ENCODE results near the gene CBX5. TPM values are rescaled to one million over a fixed set of nuclear protein-coding genes. Genes with fewer than 3 reads are reported as not detected.
A peak's percentile ranks its signal among the peaks of the same experiment; 100 is the strongest.

CBX5 gene
- total RNA-seq, 1 donor from 2014 or later: 36.4 TPM

DNA sequence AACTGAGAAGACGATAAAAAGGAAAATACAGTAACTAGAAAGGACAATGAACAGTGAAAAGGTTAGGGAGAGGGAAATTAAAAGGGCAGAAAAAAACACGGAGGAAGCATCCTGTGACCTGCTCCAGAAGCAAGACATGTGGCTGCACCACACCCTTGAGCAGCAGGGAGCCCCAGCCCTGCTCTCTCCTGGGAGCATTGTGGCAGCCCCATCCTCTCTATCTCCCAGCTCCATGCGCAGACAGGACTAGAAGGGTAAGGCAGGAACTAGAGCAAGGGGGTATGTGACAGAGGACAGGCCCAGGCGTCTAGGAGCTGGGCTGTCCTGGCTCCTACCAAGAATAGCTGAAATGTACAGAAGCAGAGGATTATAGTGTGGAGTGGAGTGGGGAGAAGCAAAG, 52.5 kb downstream of the CBX5 start:
- no peak for DNase-seq (ENCODE audit: low read depth, low spot score)

DNA sequence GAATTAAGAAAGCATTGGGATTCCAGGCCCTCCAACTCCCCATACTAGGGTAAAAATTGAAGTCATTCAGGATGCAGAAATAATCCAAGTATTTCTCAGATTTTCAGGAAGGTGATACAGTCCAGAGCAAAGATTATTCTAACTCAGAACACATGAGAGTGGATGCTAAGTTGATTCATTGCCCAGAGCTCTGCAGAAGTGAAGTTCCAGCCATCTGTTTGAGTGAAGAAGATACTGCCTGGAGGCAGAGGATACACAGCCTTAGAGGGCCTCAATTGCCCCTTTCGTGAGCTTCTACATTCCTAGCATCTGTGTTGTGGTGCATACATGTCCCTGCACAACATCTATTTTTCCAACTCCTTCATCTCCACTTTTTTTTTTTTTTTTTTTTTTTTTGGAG, 54.3 kb downstream of the CBX5 start:
- no peak for DNase-seq (ENCODE audit: low read depth, low spot score)

DNA sequence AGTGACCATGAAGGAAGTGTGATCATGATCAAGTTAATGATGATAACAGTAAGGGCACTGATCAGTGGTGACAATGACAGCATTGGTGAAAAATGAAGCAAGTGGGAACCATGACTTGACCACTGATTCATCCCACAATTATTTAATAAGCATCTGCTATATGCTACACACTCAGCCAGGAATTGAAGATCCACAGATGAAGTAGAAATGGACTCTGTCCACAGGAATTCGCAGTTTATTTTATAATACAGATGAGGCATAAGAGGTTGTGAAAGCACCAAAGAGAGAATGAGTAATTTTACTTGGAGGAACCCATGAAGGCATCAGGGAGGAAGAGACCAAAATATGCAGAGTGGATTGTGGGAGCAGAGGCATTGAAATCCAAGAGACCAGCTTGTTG, 57.3 kb downstream of the CBX5 start:
- DNase-seq (ENCODE audit: low read depth, low spot score): no peak

DNA sequence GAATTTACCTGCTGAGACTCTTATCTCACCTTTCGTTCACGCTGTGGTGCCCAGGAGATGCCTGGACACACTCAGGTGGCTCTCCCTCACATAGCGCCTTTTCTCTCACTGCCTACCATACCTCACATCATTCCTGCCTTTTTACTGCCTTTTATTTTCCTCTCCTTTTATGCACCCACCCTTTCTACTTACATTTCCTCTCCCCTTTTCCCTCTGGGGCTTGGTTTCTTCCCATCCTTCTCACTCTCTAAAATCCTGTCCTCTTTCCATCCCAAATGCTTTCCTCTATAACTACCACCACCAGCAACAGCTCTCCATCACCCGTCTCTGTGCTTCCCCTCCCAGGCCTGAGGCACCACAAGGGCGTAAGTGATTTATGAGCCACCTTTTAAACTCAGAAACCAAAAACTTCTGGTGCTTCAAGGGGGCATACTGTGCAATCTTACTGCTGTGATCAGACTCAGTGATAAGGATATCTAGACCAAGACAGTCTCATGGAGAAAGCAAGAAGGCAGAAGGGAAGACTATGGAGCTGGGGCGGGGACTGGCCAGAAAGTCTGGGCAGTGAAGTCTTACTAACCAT, 58.4 kb downstream of the CBX5 start:
- DNase-seq (ENCODE audit: low read depth, low spot score): no peak

DNA sequence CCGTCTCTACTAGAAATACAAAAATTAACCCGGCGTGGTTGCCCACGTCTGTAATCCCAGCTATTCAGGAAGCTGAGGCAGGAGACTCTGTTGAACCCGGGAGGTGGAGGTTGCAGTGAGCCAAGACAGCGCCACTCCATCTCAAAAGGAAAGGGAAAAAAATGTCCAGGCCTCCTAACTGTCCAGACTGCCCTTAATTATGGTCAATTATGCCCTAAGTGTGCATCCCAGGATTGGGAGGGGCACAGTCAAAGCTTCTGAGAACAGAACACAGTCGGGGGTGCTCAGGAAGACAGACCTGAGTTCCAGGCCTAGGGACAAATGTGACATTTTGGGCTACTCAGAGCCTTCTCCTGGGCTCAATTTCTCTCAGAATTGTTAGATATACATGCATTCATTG, 59.4 kb downstream of the CBX5 start:
- no peak for DNase-seq (ENCODE audit: low read depth, low spot score)

DNA sequence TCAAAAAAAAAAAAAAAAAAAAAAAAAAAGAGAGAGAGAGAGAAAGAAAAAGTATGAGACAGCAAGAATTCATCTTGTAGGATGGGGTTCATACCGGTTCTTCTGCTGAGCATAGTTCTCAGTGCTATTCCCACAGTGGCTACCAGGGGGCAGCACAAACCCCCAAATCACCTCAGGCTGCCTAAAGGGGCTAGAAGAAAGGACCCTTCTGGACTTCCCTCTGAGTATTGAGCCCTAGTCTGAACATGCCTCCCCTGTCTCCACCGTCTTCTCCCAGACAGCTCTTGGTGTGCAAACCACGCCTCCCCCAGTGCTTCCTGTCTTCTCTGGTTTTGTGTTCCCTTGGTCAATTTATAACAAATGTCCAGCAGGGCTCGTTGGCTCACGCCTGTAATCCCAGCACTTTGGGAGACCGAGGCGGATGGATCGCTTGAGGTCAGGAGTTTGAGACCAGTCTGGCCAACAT, 59.8 kb downstream of the CBX5 start:
- DNase-seq (ENCODE audit: low read depth, low spot score): no peak

DNA sequence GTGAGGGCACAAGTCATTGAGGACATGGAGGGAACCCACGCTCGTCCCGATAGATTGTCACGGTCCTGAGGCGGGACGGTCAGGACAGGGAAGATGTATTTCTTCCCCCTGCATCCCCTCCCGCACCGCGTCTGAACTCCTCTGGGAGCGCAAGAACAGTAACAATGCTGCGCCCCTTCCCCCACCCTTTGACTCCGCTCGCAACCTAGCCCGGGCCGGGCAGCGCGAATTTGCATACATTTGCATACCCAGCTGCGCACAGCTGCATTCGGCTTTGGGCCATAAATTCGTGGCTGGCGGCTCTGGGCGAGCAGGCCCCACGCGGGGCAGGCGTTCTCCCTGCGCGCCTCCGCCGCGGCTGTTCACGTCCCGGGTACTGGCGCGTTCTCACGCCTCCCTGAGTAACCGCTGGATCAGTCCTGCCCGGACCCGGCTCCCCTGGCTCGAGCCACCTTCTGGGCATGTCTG, 62.1 kb downstream of the CBX5 start:
- no peak for DNase-seq (ENCODE audit: low read depth, low spot score)

DNA sequence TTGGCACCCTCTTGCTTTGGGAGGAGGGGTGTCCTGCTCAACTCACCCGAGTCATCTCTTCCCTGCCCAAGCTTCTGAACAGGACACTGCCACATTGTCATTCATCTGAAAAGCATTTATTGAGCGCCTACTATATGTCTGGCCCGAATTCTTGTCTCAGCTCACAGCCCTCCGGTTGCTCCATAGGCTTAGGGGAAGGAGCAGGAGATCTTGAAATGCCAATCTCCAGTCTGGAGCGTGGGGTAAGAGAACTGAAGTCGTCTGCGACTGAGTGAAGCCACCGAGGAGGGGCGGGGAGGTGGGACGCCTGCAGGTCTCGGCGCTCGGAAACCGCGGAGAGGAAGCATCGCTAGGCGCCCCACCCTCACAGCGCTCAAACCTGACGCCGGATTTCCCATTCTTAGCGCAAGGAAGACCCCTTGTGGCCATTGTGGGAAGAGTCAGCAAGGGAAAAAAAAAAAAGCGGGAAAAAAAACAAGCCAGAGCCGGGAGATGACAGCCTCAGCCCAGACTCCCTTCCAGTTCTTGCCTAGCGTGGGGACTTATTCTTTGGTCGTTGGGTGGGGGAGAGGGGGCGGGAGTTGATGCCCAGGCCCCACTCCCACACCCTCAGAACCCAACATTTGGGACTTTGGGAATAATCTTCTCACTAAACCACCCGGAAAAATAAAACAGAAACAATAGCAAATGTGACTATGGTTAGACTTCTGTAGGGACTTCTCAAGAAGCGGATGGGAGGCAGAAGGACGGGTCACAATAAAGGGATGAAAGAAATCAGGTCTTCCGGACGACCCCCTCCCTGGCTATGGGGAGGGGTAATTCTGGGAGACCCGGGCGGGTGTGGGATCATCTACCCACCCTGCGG, 62.9 kb downstream of the CBX5 start:
- DNase-seq (ENCODE audit: low read depth, low spot score): no peak

DNA sequence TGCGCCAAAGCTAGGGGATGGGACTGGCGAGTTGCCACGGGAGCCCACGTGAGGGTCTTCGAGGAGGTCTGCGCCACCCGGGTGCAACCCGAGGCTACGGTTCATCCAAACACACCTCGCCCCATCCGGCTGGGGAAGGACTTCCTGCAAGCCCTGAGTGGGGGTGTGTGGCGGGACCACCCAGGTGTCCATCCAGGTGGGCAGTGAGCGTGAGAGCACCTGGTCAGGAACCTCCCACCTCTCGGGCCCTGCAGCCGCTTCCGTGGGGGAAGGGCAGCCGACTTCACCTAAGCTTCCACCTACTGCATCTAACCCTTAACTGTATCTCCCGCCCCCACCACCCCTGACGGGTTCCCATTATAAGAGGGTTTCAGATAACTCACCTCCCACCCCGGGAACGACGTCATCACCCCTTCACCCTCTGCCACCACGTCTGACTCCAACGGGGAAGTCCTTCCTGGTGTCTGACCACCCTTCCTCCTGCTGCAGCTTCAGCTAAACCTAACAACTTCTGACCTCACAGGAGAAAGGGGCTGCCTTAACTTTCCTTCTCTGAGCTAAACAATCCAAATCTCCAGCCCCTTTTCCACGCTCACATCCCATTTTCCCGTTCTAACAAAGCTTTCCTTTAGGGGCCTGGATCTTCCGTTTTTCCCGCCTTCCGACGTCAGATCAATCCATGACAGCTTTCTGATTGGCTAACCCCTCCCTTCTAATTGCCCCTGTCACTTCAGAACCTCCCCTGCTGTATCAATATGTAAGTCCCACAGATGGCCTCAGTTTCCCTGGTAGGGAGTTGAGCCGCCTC, 63.7 kb downstream of the CBX5 start:
- DNase-seq (ENCODE audit: low read depth, low spot score): no peak

DNA sequence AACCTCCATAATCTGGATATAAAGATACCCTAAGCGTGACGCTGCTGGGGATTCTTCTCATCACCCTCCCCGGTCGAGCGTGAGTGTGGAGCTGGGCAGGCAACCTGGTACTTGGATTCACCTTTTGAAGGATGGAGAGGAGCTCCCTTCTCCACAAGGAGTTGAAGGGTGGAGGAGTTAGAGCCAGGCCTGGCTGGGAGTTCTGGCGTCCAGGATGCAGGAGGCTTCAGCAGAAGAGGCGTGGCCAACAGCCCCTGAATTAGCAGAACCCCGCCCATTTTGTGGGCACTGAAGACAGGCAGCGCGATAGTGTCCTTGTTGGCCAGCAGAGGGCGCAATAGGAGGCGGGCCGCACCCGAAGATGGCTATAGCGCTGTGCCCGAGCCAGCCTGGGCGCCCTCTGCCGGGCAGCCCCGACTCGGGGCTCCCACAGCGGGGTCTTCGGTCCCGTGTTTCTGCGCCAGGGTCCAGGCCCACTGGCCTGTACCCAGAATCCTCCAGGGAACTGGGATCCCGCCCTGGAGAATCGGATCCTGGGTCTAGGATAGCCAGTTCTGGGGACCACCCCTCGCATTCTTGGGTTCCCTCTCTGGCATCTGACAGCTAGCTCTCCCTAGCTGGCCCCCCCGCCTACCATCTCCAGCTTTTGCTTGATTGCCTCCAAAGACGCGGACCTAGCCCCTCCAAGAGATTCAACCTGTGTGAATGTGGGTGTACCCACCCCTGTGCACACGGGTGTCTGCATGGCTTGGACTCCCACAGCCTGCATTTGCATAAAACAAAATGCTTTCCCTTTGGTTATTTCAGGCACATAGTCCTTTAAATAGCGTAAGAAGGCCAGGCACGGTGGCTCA, 65.1 kb downstream of the CBX5 start:
- peak; percentile 57 for DNase-seq (ENCODE audit: low read depth, low spot score)

DNA sequence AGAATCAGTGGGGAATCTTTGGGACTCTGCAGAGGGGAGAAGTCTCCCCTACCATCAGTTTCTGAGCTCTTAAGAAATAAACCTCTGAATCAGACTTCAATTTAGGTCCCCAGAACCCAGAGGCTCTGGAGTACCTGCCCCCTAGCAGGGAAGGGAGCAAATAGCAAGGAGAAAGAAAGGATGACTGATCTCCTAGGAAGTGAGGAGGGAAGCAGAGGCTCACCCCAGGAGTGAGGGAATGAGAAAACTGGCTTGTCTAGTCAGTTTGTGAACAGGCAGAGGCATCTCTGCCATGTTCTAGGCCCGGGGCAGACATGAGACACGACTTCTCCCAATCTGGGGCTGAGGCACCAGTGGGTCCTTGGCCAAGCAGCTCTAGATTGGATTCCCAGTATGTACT, 66.8 kb downstream of the CBX5 start:
- no peak for DNase-seq (ENCODE audit: low read depth, low spot score)

DNA sequence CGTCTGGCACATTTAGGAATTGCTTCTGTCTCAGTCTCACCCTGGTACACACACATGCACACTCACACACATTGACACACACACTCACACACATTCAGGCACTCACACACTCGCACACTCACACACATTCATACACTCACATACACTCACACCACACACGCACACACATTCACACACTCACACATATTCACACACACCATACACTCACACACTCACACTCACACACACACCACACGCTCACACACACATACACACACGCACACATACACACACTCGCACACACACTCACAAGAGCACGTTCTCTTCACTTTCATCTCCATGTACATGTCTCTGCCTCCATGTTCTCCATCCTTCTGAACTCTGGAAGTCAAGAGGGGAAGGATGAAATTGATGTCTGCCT, 68.0 kb downstream of the CBX5 start:
- no peak for DNase-seq (ENCODE audit: low read depth, low spot score)

DNA sequence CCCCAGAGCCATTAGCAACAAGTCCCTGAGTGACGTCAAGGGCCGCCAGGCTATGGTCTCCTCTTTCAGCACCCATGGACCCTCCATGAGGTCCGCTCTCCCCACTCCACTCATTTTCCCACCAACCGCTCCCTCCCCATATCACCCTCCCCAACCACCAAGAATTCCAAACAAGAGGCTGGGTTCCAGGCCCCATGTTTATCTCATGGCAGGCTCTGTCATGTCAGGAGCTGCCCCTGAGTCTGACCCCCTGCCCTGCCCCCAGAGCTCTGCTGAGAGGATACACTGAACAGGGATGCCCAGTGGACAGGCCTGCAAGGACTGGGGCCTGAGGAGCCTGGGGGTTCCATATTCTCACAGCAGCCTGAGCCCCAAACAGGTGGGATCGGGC, 69.5 kb downstream of the CBX5 start:
- no peak for DNase-seq (ENCODE audit: low read depth, low spot score)

DNA sequence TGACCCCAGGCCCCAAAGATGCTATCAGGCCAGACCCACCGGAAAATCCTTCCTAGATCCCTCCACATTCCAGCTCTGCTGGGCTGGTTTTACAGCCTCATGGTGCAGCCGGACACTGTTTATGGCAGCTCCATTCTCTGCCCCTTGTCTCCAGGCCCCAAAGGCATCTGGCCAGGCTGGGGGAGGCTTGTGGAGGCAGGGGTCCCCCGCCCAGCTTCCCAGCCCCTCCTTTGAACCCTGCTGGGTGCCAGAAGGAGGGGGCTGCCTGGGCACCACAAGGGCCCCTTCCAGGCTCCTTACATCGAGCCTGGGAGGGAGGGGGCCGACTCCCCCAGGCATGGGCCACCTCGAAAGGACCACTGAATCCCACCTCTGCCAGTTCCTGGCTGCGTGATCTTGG, 71.3 kb downstream of the CBX5 start:
- no peak for DNase-seq (ENCODE audit: low read depth, low spot score)

DNA sequence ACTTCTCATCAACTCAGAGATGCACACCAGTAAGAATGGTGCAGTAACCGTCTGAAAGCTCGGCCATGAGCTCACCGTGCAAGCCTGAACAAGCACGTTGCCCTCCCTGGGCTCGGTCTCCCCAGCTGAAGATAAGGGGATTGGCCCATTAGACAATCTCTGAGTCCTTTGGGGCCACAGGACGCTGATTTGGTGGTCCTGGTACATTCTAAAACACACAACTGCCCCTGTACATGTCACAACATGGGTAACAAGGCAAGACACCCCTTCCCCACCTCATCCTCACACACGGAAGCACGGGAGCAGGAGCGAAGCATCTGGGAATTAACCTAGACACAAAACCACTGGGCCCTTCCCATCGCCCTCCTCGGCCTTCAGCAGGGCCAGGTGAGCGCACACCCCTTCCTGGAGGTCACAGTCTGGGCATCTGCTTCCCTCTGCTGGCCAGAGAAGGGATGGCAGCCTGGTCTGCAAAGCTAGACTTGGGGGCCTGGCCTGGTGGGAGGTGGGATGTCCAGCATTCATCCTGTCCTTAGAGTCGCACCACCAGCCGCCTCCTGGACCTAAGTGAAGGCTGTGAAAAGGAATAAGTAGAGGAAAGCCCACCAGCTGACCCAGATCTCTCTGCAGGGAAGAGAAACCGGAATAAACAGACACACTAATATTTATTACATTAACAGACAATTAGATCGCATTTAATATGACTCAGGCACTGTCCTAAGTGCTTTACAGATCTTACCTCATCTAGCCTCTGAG, 72.2 kb downstream of the CBX5 start:
- DNase-seq (ENCODE audit: low read depth, low spot score): no peak

DNA sequence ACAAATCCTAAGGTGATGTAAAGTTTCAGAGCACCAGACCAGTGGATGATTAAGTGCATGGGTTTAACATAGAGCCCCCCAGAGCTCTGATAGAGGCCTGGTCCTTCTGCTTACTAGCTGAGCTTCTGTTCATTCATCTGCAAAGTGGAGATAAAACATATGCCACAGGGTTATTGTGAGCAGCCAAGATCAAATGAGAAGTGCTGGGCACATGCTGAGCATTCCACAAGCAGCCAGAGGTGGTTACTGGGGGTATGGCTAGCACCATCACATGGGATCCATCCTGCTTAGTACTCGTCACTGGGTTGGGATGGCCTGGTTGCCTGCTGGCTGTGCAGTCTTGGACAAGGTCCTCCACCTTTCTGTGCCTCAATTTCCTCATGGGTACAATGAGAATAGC, 73.1 kb downstream of the CBX5 start:
- no peak for DNase-seq (ENCODE audit: low read depth, low spot score)

DNA sequence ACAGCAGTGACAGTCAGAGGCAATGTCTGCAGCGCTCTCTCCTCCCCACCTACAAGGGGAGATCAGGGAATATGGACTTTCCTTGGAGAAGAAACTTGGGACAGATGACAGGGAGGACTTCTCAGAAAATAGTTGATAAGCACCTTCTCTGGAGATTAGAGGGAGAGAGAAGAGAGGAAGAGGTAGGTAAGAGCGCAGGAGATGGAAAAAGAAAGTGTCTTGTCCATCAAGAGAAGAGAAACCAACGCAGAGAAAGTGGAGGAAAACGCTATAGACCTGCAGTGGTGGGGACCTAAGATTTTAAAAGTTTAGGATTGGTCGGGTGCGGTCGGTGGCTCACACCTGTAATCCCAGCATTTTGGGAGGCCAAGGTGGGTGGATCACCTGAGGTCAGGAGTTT, 75.6 kb downstream of the CBX5 start:
- DNase-seq (ENCODE audit: low read depth, low spot score): no peak

DNA sequence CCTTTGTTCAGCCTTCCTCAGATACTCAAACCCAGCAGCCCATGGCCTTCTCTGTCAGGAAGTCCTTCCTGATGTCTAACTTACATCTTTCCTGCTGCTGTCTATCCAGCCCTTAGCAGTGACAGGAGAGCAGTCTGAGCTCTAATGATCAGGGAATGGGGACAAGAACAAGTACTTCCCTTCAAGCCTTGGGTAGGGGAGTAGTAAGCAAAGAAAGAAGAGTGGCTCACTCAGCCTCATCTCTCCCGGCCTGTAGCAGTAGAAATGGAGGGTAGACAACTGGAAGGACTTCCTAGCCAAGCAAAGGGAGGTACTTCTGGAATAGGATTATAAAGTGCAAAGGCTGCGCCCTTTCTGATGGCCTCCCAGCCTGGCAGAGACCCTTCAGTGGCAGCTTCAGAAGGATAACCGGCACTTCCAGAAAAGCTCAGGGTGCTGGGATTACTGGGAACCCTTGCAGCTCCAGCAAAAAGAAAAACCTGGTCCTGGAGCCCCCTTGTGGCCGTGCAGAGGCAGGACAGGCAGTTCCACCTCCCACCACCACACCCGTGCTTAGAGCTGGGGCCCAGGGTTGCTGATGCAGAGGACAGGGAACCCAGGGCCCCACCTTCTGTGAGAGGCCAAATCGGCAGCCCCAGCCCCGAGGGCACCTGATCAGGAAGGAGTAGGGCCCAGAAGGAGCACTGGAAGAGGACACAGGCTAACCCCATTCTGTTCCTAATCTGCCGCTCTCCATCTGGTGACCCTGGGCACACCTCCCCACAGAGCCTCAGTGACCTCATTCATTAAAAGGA, 78.7 kb downstream of the CBX5 start:
- DNase-seq (ENCODE audit: low read depth, low spot score): no peak

DNA sequence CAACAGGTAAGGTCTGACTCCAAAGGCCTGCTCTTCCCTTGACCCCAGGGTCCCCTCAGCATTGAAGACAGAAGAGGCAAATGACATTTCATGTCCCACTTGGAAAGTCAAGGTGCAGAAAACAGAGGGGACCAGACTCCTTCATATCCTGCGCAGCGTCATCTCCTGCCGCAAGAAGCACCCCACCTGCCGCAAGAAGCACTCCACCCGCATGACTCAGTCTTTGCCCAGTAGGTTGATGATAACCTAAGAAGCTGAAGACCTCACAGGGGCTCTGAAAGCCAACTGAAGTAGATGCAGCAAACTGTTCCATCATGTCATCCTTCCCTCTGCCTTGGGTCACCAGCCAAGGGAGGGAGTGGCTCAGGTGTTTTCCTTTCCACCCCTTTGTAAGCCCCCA, 79.5 kb downstream of the CBX5 start:
- no peak for DNase-seq (ENCODE audit: low read depth, low spot score)

DNA sequence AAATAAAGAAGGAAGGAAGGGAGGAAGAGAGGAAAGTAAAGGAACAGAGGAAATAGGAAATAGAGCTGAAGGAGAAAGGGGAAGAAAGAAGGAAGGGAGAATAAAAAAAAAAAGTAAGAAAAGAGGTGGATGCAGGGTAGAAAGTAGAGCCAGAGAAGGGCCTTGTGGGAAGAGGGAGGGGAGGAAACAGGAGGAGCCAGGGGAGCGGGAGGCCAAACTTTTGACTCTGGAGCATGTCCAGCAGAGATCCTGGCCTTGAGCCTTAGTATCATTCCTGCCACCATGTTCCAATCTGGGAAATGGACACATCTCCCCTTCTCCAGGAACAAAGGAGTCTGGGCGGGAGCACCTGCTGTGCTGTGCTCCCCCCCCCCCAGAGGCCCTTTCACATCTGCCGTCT, 80.0 kb downstream of the CBX5 start:
- DNase-seq (ENCODE audit: low read depth, low spot score): no peak
